Measurements from ENCODE around the gene DUSP5.

DUSP5 gene

DNA sequence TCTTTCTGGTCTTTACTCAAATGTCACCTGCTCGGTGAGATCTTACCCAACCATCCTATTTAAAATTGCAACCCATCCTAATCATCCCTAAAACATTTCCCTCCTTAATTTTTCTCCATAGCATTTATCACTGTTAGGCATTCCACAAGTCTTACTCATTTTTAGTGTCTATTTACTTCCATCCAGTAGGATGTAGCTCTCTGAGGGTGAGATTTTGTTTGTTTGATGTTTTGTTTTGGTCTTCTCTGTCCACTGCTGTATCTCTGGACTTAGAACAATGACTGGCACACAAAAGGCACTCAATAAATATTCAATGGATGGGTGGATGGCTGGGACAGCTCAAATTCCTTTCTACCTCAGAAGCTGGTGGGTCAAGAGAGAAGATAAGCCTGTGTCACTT, 15.8 kb upstream of the DUSP5 start:
- no peak for FAIRE-seq

DNA sequence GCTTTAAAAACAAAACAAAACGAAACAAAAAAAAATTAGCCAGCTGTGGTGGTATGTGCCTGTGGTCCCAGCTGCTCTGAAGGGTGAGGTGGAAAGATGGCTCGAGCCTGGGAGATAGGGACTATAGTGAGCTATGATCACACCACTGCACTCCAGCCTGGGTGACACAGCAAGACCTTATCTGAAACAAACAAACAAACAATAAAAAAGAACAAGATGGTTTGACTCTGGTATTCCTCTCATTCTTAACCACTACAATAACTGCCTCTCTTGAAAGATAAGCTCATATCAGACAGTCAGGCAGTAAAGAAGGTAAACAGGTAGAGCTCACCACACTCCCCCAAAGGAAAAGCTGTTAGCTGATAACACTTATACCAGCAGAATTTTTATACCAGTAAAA, 14.1 kb upstream of the DUSP5 start:
- no peak for FAIRE-seq

DNA sequence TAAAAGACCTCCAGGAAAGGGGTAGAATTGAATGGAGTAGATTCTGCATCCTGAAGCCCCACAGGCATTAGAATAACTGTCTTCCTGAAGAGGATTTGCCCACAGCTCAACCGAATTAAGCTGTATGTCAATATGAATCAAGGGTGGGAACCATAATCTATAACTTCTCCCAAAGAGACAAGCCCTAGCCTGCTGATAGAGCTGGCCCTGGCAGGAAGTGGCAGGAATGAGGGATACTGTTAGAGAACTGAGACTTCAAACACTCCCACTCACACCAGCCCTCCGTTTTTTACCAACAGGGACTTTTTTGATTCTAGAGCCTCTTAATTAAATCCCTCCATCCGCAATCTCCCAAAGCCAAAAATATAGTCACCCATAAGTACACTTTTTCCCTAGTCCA, 12.2 kb upstream of the DUSP5 start:
- no peak for FAIRE-seq

DNA sequence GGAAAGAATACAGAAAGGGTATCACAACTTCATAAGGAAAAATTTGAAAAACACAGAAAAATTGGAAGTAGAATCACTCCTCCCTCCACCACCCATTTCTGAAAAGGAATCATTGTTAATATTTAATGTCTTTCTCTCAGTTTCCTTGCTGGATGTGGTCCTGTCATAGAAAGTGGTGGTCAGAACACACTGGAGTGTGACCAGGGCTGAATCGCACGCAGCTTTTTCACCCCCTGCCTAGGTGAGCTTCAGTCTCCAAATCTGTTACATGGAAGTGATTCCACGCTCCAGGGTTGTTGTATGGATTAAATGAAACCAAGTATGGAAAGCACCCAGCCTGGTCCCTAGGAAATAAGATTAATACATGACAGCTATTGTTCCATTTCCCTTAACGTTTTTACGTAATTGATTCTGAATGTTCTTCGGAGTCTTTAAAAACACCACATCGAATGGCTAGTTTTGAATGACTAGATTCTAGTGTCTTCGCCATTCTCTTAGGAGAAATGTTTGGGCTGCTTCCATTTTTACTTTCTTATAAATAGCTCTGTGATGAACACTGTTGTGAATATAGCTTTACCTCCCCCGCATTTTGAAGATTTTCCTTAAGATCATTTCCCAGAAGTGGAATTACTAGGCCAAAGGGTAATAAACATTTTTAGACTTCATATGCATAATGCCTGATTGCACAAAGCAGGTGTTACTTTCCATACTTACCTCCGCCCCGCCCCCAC, 10.9 kb upstream of the DUSP5 start:
- no peak for FAIRE-seq

DNA sequence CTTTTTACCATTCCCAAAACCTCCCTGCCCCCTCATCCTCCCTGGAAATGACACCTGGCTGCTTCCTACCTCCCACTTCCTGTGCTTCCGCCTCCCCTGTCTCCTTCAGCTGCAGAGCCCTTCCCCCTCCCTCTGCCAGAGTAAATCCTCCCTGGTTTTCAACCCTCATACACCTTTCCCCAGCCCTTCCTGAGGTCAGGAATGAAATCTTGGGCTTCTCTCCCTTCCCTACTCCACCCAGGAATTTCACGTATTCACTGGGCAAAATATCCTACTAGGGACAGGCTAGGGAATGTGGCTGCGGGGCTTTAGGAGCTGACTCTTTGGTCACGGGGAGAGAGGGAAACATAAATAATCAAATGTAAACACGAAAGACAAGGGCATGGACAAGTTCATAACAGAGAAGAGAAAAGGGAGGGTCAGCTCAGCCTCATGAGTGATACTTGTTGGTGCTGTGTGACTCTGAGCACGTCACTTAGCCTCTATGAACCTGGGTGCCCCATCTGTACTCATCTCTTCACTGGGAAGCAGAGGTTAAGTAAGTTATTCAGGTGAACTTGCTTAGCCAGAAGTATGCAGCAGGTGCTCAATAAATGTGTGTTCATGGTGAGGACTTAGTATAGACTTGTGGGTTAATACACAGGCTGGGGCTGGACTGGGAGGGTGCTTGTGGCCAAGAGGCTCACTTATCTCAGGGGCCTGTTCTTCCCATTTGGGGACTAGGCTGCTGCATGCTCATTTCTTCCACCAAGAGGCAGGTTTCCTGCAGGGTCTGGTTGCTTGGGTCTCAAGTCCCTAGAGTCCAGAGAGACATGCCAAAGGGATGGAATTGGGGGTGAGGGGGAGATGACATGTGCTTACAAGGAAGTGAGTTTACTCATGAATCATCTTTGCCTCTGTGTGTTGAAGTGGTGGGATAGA, 10.0 kb upstream of the DUSP5 start:
- no peak for FAIRE-seq

DNA sequence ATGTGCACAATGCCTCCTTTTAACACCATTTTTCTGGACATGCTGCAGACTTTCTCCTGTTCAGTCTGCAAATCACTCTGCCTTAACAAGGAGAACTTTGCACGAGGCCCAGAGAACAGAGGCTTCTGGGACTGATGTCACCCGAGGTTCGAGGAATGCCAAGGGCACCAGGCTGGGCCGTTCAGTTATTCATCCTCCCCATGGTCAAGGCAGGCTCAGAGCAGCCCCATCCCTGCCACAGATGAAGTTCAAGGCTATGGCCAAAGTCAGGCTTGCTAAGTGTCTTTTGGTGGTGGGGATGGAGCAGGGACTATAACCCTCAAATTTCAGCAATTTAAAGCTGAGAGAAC, 9.4 kb upstream of the DUSP5 start:
- FAIRE-seq = no peak

DNA sequence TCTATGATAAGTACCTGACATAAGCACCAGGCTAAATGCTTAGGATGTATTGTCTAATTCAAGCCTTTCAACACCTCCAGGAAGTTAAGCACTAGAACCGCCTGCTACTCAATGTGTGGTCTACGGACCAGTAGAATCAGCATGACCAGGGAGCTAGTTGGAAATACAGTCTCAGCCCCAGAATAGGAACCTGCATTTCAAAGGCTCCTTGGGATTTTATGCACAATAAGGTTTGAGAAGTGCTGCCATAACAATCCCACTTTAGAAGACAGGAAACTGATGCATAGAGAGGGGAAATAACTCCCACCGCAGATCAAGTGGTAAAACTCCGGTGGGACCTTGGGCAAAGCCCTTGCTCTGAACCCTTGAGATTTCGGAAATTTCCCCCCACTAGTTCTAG, 8.8 kb upstream of the DUSP5 start:
- FAIRE-seq = no peak

DNA sequence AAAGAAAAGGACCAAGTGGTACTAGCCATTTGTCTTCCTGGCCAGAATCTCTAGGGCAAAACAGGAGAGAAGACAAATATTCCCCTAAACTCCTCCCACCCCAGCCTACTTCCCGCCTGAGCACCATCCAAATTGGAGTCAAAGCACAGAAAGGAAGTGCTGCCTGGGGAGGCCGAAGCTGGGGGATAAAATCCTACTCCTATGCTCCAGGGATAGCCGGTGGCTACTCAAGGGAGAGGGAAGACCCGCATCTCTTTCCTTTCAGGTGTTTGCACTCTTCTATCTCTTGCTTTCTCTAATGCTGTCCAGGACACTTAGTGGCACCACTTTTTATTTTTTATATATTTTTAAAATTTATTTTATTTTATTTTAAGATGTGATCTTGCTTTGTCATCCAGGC, 7.1 kb upstream of the DUSP5 start:
- no peak for FAIRE-seq

DNA sequence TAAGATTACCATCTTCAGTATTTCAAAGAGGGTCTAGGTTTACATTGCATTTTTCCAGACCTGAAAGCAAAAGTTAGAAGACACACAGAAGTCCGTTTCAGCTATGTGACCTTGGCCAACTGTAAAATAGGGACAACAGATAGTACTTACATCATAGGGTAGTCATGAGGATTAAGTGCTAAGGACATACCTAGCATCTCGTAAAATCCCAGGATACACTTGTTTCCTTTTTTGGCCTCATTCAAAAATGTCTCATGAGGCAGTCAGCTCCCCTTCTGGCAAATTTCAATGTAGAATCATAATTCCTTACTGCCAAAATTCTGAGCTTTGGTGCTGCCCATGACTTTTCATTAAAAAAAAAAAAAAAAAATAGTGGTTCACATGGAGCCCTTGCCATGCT, 6.4 kb upstream of the DUSP5 start:
- FAIRE-seq = no peak

DNA sequence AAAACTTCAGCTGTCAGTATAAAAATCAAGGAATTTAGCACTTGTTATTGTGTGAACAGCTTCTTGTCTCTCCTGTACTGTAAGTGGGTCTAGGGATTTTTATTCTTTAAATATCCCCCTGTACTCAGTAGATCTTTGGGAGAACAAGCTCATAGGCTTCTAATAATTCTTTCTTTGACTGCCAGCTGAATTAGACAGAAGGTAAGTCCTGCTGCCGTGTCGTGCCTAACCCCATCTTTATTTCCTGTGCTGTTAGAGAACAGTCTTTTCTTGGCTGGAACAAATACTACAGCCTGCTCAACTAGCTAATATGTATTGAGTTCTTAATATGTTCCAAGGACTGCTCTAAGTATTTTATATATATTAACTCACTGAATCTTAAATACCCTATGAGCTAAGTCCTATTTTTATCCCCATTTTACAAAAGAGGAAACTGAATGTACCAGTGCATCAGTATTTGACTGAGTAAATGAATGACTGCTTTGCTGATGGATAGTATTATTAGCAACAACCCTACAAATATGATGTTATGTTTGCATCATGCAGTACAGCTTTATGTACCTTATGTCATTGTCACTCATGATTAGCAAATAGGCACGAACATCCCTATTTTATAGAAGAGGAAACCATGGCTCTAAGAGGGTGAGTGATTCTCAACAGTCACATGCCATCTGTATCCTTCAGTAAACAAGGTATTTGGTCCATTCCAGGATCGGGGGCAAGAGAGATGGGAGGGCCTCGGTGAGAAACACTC, 5.5 kb upstream of the DUSP5 start:
- no peak for FAIRE-seq

DNA sequence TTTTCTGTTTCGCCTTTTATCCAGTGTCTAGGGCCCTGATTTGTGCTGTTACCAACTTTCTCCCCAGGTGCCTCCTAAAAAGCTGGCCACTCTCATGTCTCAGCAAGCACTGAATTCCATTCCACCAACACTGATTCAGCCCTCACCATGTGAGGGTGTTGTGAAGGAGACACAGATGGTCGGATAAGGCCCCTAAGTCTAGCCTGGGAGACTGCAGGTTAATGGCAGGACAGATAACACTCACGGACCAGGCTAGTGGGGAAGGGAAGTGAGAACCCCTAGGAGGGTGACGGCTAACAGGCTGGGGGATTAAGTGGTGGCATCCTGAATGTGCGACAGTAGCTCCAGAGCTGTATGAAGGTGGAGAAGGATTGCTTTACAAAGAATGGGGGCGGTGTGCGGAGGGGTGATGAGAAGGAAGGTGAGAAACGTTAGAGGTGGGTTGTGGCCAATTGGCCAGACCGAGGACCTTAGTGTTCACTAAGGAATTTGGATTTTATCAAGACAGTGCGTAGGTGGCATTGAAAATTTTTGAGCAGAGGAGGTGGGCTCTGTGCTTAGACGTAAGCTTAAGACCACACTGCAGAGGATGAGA, 3.8 kb upstream of the DUSP5 start:
- no peak for FAIRE-seq

DNA sequence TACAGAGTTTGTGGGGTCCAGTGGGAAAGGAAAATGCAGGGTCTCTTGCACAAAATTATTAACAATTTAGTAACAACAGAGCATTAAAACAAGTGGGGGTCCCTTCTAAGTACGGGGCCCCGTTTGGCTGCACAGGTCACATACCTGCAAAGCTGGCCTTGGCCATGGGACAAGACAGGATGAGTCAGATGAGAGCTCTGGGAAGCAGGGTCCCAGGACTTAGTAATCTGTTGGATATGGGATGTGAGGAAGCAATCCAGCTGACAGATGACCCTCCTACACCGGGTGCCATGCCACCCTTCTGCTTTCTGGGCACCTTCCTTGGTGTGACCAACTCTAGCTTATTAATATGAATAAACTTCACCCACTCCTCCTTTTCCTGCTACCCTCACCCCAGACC, 3.2 kb upstream of the DUSP5 start:
- no peak for FAIRE-seq

DNA sequence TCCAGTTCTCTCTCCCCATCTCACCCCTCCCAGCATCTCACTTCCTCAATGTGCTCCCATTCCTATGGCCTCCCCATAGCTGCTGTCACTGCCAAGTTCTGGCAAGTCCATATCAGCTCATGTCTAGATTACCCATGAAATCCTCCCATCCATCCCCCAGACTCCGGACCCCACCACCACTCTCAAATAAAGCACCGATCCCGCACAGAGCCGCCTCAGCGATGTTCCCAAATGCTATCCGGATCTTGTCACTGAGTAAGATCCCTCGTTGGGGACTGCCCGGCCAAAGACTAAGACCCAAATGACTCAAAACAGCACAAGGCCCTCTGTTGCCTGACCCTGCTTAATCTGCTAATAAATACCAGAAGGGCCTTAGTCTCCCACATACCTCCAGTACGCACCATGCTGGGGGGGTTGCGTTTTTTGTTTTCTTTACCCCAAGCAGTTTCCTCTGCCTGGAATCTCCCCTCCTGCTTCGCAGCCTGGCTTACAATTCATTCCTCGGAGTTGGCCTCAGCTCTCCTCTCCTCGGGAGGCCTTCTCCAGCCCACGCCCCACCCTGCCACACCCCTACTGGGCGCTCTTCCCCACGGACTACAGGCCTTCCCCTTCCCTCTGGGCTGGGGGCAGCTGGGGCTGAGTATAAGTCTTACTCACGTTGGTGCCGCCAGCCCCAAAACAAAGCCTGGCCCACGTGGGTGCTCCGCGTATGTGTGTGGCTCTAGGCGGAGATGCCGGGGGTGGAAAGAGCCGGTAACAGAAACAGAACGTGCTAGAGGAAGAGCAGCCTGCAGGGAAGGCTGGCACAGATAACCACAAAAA, 1.8 kb upstream of the DUSP5 start:
- no peak for FAIRE-seq

DNA sequence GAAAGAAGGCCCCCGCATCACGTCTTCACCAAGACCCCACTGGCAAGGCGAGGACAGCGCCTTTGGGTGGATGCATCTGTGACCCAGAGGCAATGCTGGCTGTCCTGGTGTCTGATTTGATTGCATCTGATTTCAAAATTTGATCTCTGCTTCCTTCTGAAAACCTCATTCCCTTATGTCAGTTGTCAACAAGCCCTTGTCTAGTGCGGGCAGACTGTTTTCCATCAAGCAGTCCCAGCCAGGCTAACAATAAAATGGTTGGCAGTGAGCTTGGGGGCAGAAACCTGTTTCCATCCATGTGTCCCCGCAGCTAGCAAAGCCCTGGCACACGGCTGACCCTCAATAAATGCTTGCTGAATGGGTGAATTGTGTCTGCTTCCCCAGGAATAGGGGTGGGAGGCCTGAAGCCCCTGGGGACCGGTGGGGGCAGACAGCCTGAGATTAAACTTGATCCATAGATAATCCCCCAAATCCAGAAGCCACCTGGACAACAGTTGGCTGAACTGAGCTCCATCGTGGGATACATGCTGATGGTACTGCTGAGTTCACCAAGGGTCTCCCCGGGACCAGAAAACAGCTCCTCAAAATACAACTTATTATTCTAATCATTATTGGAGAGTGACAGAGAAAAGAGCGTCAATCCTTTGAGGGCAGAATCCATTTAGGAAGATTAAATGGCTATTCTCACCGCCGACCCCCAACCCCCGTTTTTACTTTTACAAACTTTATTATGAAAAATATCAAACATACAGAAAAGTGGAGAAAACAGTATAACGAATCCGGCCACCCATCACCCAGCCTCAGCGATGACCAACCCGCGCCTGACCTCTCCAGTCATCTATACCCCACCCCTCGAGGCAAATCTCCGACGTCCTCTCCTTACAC, 912 bp upstream of the DUSP5 start:
- no peak for FAIRE-seq

DNA sequence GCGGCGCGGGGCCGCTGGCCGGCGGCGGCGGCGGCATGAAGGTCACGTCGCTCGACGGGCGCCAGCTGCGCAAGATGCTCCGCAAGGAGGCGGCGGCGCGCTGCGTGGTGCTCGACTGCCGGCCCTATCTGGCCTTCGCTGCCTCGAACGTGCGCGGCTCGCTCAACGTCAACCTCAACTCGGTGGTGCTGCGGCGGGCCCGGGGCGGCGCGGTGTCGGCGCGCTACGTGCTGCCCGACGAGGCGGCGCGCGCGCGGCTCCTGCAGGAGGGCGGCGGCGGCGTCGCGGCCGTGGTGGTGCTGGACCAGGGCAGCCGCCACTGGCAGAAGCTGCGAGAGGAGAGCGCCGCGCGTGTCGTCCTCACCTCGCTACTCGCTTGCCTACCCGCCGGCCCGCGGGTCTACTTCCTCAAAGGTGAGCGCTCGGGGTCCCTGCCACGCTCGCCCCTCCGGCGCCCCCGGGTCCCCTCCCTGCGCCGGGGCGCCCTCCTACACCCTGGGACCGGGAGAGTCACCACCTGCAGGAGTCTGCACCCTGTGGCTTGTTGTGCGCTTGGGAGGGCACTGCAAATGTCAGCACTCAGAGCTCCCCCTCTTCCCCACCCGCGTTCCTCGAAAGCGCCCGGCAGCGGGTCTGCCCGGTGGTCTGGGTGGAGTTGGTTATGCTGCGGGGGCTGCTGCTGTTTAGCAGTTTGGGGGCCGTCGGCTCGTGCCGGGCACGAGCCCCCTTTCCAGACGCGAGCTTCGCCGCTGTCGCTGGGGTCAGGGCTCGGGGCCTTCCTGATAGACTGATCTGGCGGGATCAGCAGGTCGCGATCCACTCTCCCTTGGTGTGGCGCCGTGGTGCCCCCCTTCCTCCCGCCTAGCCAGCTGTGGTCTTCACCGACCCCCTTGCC, 627 bp downstream of the DUSP5 start:
- FAIRE-seq = no peak

DNA sequence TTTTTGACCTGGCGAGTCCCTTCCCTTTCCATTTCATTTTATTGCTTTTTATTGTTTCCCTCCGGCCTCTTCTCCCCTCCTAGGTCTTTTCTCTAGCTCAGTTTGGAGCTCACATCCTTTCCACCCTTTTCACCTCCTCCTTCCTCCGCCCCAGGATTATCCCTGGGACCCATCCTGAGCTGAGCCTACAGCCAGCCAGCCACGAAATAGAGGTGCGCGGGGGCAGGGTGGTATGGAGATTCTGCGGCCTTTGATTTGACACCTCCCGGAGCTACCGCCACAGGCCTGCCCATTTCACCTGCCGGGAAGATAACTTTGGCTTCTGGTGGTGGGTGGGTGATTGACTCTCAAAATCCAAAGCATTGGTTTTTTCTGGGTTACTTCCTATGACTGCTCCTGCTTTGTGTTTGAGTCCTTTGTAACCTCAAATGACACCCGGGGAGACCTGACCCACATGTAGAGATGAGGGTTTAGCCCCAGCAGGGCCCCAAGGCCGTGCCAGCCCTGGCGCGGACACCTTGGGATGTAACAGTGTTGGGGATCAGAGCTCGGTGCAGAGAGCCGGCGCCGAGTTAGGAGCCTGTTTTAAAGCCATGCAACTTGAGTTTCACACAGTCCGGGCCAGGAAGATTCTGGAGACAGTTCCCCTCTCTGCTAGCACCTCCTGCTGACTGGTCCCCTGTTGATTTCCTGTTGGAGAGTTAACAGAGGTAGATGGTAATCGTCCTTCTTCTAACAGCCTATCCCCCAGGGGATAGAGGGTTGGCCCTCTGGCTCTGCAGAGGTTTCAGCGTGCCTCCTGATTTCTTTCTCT, 1.5 kb downstream of the DUSP5 start:
- FAIRE-seq = no peak

DNA sequence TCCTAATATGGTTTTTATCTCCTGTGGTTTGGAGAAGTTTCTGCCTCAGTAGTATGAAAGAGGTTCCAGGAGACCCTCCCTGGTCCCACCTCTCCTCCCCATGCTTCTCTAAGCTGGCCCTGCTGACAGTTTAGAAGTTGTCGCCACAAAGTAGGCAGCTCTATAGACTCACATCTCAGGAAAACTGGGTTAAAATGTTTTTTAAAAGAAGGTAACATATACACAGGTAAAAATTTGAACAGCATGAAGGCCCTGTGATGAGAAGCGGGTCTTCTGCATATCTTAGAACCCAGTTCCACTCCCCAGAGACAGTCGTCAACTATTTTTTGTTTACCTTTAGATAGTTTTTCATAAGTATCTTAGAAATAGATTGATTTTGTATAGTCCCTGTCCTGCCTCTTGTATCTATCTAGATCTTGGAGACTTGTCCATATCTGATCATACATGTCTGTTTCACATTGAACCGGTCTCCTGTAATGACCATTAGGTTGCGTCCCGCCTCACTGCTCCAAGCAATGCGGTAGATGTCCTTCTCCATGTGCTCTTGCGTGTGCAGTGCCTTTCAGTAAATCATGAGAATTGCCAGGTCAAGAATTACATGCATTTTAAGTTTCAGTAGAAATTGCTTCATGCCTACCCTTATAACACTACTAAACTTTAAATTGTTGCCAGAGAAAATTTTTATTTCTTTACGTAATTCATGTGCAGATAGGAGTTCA, 2.2 kb downstream of the DUSP5 start:
- FAIRE-seq = no peak

DNA sequence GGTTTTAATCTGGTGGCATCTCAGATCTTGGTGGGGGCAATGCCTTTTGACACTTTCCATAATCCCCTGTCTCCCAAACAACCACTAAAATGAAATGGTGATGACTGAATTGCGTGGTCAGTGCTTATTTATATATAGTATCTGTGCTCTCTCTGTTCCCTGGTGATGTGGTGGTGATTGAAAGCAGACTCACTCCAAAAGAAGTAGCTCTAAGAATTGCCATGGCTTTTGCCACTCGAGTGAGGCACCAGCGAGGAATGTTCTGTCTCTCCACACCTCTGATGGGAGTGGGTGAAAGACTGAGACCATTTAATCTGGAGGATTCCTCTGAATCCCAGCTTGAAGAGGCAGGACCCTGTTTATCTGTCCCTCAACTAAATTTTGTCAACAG, 2.8 kb downstream of the DUSP5 start:
- no peak for FAIRE-seq
